ENCODE results near the gene PIAS1. TPM values are rescaled to one million over a fixed set of nuclear protein-coding genes. Genes with fewer than 3 reads are reported as not detected.
A peak's percentile ranks its signal among the peaks of the same experiment; 100 is the strongest.
"Not testable (repeated sequence)": the region's sequence is repeated elsewhere in the genome, so short reads cannot be mapped to it uniquely, and the experiment has no call there.

The PIAS1 gene
- total RNA-seq, 1 donor from 2014 or later, result 29.4 TPM

DNA sequence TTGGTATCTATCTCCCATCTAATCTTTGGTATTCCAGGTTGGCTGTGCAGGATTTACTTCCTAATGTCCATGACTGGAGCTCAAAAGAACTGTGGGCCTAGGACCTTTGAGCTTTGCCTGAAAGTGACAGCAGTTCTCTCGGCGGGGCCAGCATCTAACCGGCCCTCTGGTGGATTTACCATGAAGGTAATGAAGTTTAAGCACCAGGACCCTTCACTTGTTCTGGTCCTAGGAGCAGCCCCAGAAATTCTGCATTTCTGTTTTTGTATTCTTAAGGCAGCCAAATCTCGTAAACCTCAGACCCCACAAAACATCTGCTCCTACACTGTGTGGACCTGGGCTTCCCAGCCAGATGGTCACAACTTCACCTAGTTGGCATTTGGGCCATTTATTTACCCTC is 138.0 kb downstream of the PIAS1 start:
- intact Hi-C loops (cut with micrococcal nuclease), result no loop called here
- Mint-ChIP-seq H3K36me3 (ENCODE audit: low read depth) (peaks cover 60% of the 10 kb centered on the region), H3K27me3 (no peaks in the 10 kb centered on the region), H3K4me3 (no peak overlapping the region), H3K9me3 (no peaks in the 10 kb centered on the region), H3K4me1 (no peaks in the 10 kb centered on the region), H3K27ac (peak overlapping the region; percentile 11)
- DNase-seq, result no peak

DNA sequence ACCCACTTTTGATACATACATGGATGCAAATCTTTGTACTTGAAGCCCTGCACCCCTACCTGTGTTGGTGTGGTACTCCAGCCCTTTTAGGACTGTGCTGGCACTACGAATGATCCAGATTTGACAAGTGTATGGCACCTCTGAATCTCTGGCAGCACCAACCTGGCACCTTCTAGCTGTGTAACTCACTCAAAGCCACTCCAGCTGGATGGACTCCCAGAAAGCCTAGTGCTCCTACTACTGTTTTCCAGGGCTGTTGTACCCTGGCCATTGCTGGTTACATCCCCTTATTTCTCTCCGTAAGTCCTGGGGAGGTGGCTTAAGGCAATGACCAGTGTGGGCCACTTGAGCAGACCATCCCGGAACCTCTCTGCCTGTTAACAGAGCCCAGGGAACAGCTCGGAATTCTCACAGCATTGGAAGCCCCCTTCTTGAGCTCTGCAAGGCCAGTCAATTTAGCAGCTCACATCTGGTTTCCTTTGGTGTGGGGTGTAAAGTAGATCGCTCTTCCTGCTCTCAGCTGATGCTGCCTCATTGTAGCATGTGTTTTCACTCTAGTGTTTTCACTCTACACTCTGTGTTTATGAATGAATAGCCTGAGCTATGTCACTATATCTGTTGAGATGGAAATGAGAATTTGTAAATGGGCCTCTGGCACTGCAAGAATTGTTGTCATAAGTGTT is 138.8 kb downstream of the PIAS1 start:
- Mint-ChIP-seq H3K9me3 (no peaks in the 10 kb centered on the region), H3K36me3 (ENCODE audit: low read depth) (peaks cover 60% of the 10 kb centered on the region), H3K4me3 (no peak overlapping the region), H3K4me1 (no peaks in the 10 kb centered on the region), H3K27me3 (no peaks in the 10 kb centered on the region), H3K27ac (no peak overlapping the region)
- intact Hi-C loops (cut with micrococcal nuclease), result no loop called here
- DNase-seq, result no peak

DNA sequence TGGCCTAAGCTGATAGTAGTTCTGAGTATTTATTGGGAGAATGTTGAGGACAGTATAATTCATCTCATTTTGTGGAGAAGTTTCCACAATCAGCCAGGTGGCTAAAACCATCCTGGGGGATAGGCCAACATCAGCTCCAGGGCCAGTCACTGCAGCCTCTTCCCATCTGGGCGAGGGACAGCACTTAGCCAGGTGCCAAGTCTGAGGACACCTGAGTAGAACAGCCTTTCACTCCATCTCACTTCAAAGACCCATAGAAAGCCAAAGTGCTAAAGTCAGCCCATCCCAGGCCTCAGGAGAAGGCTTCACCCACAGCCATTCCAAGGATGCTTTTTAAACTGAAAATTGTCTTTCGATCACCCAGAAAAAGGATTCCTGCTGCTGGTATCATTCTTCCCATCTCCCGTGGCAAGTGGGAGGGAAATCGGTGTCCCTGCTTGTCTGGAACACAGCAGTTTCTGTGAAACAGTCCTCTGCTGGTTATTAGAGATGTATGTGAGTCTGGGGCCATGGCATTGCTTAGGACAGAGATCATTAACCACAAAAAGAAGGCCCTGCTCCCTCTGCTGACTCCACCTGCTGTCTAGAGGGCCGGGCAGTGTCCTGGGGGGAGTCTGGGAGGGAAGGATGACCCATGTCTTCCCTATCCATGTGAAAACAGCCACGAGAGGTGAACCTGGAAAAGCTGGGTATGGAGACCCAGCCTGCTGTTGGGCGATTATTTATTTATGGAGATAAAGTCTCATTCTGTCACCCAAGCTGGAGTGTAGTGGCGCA is 141.4 kb downstream of the PIAS1 start:
- H3K36me3 Mint-ChIP-seq (ENCODE audit: low read depth), result peaks cover 40% of the 10 kb centered on the region
- no peak overlapping the region for H3K4me3 Mint-ChIP-seq
- no peaks in the 10 kb centered on the region for H3K9me3 Mint-ChIP-seq
- H3K27ac Mint-ChIP-seq, result no peak overlapping the region
- no peak for DNase-seq
- H3K4me1 Mint-ChIP-seq, result no peaks in the 10 kb centered on the region
- intact Hi-C loops (cut with micrococcal nuclease), result no loop called here
- H3K27me3 Mint-ChIP-seq, result no peaks in the 10 kb centered on the region

DNA sequence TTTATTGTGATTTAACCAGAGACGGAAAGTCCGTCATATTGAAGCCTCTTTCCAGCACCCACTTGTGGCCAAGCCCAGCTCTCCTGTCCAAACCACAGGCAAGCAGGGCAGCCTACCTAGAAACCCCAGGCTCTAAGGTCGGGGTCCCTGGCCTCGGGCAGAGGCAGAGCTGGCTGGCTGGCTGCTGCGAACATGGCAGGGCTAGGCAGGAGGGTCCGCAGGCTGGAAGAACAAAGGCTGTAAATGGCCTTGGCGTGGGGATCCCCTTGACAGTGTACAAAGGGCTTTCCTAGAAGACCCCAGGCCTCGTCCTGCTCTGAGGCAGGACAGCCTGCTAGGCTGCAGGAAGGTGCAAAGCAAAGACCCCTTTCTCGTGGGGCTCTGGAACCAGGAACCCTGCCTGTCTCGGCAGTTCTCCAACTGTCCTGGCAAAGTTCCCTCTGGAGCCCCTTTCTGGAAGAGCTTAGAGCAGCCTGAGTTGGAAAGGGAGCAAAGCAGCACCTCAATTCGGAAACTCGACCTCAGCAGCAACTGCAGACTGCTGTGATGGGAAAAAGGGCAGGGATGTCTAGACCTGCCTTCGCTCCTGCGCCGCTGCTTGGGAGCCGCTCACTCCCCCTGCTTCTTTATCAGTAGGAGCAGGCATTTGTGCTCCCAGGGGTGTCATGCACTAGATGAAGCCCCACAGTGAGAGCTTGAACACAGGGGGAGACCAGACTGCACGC is 142.5 kb downstream of the PIAS1 start:
- H3K9me3 Mint-ChIP-seq, result no peaks in the 10 kb centered on the region
- no peaks in the 10 kb centered on the region for H3K4me1 Mint-ChIP-seq
- no peaks in the 10 kb centered on the region for H3K27me3 Mint-ChIP-seq
- no peak overlapping the region for H3K4me3 Mint-ChIP-seq
- intact Hi-C loops (cut with micrococcal nuclease), result no loop called here
- H3K27ac Mint-ChIP-seq, result peak overlapping the region; percentile 53
- DNase-seq, result no peak
- H3K36me3 Mint-ChIP-seq (ENCODE audit: low read depth), result peaks cover 35% of the 10 kb centered on the region

DNA sequence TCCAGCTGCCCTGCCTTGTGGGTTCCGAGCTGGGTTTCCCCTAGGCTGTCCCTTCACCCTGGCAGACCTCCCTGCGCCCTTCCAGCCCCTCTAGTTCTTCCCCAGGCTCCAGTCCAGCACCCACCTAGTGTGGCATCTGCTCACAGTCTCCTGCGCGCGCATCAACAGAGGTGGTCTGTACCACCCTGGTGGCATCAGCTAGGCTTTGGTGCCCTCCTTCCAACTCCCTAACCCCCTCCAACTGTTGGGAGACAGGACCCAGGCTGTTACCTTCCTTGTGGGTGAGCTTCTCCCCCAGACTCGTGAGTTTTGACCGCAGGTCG is 143.0 kb downstream of the PIAS1 start:
- Mint-ChIP-seq H3K4me3 (no peak overlapping the region), H3K4me1 (peaks cover 2% of the 10 kb centered on the region), H3K9me3 (no peaks in the 10 kb centered on the region), H3K36me3 (ENCODE audit: low read depth) (peaks cover 33% of the 10 kb centered on the region), H3K27ac (peak overlapping the region; percentile 53), H3K27me3 (no peaks in the 10 kb centered on the region)
- DNase-seq, result no peak
- intact Hi-C loops (cut with micrococcal nuclease), result no loop called here

DNA sequence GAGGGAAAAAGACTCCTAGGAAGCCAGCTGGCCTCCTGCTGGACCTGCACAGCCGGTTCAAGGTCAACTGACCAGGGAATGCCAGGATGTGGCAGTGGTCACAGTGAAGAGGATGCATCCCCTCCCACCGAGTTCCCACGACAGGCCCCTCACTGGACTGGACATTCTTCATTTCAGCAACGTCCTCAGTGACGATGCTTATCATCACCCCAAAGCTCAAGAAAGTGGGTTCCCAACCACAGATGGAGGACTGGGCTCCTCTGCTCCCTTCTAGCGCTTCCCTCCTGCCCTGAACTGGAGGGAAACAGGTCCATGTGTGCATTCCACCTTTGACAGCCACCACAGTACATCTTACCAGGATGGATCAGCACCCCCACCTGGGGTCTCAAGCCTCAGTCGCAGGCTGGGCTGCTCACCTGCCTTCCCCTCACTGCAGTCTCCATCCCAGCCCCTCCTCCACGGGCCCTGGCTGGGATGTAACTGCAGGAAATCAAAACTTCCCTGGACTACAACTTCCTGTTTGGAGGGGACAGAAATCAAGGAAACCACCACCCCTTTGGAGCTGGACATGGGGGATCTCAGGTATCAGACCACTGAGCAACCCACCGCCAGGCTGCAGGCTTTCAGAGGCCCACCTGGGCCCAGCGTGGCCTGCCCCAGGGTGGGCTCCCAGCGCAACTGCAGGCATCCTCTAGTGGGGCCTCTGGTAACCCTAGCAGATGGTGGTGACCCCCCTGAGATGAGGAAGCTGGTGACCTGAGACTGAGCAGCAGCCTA is 143.7 kb downstream of the PIAS1 start:
- intact Hi-C loops (cut with micrococcal nuclease), result no loop called here
- Mint-ChIP-seq H3K27me3 (no peaks in the 10 kb centered on the region), H3K4me3 (no peak overlapping the region), H3K36me3 (ENCODE audit: low read depth) (peaks cover 27% of the 10 kb centered on the region), H3K4me1 (peaks cover 2% of the 10 kb centered on the region), H3K27ac (no peak overlapping the region), H3K9me3 (no peaks in the 10 kb centered on the region)
- no peak for DNase-seq

DNA sequence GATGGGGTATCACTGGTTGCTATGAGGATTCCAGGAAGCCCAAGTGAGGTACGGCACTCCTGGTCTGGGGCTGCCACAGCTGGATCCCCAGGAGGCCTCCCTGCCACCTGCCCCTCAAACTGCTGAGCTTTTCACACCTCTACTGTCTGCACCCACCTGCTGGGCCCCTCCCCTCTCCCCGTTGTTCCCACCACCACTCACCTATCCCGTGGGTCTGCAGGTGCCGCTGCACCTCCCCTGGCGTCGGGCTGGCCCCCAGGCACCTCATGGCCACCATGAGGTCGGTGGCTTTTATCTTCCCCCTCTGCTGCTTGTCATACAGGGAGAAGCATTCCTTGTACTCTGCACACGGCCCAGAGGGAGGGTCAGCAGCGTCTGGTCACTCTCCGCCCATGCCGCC is 145.2 kb downstream of the PIAS1 start:
- Mint-ChIP-seq H3K4me3 (no peak overlapping the region), H3K9me3 (no peaks in the 10 kb centered on the region), H3K27ac (no peak overlapping the region), H3K27me3 (no peaks in the 10 kb centered on the region), H3K4me1 (peaks cover 8% of the 10 kb centered on the region), H3K36me3 (ENCODE audit: low read depth) (peaks cover 19% of the 10 kb centered on the region)
- DNase-seq, result no peak
- intact Hi-C loops (cut with micrococcal nuclease), result no loop called here

DNA sequence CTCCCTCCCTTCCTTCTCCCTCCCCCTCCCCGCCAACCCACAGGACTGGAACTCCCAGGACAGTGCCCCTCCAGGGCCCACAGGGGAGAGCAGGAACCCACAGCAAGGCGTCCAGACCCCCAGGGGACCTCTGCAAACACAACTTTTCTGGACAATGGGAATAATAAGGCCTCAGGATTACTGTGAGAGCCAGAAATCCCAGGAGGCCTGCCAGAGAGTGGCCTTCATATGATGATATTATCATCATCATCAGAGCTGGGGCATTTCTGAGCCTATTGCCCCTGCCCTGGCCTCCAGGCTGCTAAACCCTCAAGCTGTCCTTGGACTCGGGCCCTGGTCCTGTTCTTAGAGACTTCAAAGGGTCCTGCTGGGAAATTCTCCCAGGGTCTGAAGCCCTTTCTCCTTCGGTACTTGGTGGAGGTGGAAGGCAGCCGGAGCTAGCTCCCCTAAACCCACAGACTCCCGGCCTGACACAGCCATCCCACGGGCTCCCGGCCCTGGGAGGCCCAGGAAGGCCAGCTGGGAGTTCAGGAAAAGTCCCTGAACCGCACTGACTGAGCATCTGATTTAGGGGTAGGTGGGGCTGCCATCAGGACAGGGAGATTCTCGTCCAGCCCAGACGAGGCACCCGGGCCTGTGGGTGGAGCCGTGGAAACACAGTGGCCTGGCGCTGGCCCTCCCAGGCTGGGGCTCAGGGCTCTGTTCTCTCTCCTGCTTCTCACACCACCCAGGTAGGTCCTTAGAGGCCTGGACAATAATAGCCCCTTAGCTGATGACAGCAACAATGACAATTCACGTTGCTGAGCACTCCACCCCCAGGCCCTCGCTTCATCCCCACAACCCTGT is 146.1 kb downstream of the PIAS1 start:
- Mint-ChIP-seq H3K9me3 (no peaks in the 10 kb centered on the region), H3K4me1 (peaks cover 13% of the 10 kb centered on the region), H3K4me3 (no peak overlapping the region), H3K27me3 (no peaks in the 10 kb centered on the region), H3K27ac (peak overlapping the region; percentile 60), H3K36me3 (ENCODE audit: low read depth) (peaks cover 16% of the 10 kb centered on the region)
- no peak for DNase-seq
- intact Hi-C loops (cut with micrococcal nuclease), result no loop called here

DNA sequence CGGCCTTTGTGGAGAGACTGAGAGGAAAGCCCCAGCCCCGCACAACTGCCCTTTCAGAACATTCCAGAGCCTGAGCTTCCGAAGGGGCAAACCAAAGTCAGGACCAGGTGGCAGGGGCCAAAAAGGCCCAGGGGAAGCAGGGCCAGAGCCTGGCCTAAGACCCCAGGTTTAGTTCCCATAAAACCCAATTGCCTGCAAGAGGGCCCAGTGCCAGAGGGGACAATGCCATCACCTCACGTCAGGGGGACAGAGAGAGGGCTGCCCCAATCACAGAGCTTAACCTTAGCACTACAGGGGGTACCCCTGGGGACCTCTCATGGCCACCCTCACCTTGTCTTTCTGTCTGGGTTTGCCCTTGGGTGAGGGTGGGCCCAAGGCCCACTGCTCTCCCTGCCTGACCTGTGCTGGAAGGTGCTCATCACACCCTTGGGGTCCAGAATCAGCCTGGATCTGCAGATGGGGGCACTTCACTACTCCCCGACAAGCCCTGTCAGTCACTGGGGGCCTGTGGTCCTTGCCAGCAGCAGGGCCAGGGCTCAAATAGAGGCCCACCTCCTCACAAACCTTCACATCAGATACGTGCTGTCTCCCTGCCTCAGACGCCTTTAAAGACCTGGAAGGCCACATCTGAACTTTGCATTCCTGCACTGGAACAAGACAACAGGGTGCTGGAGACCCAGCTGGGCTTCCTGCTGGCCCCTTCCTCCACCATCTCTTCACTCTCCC is 147.2 kb downstream of the PIAS1 start:
- intact Hi-C loops (cut with micrococcal nuclease), result no loop called here
- H3K27ac Mint-ChIP-seq, result peak overlapping the region; percentile 75
- no peaks in the 10 kb centered on the region for H3K9me3 Mint-ChIP-seq

DNA sequence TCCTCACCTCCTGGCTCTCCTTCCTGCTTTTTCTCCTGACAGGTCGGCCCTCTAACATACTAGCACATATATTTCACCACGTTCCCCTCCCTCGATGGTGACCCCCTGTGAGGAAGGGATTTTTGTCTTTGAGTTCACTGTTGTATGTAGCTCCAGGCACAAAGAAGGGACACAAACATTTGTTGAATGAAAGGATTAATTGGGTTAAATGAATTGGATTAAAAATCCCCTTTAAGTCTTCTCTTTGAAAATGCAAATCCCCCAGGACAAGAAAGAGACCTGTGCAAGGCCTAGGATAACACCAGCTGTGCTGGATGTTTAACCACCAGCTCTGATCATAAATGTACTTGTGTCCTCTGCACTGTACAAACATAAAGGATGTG is 147.8 kb downstream of the PIAS1 start:
- no peak overlapping the region for H3K4me3 Mint-ChIP-seq
- no peak for DNase-seq

More for the DNA sequence above, 147.2 kb downstream of the PIAS1 start:
- DNase-seq, result no peak
- H3K27me3 Mint-ChIP-seq, result no peaks in the 10 kb centered on the region
- peaks cover 16% of the 10 kb centered on the region for H3K36me3 Mint-ChIP-seq (ENCODE audit: low read depth)
- peaks cover 17% of the 10 kb centered on the region for H3K4me1 Mint-ChIP-seq
- H3K4me3 Mint-ChIP-seq, result no peak overlapping the region

DNA sequence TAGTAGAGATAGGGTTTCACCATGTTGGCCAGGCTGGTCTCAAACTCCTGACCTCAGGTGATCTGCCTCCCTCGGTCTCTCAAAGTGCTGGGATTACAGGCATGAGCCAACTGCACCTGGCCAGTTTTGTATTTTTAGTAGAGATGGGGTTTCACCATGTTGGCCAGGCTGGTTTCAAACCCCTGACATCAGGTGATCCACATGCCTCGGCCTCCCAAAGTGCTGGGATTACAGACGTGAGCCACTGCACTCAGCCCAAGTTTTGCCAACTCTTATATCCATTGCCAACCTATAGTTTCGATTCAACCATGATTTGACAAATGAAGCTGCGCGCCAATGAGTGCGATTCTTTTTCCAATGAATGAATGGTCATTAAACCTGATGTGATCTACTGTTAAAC is 148.9 kb downstream of the PIAS1 start:
- intact Hi-C loops (cut with micrococcal nuclease); H3K27ac Mint-ChIP-seq; H3K27me3 Mint-ChIP-seq; DNase-seq; H3K9me3 Mint-ChIP-seq; H3K4me3 Mint-ChIP-seq: not testable (repeated sequence)
- Mint-ChIP-seq H3K4me1 (peaks cover 25% of the 10 kb centered on the region), H3K36me3 (ENCODE audit: low read depth) (peaks cover 16% of the 10 kb centered on the region)

More for the DNA sequence above, 147.8 kb downstream of the PIAS1 start:
- H3K4me1 Mint-ChIP-seq, result peaks cover 19% of the 10 kb centered on the region
- H3K27me3 Mint-ChIP-seq, result no peaks in the 10 kb centered on the region
- peaks cover 18% of the 10 kb centered on the region for H3K36me3 Mint-ChIP-seq (ENCODE audit: low read depth)
- peak overlapping the region; percentile 75 for H3K27ac Mint-ChIP-seq
- H3K9me3 Mint-ChIP-seq, result no peaks in the 10 kb centered on the region
- intact Hi-C loops (cut with micrococcal nuclease), result no loop called here

DNA sequence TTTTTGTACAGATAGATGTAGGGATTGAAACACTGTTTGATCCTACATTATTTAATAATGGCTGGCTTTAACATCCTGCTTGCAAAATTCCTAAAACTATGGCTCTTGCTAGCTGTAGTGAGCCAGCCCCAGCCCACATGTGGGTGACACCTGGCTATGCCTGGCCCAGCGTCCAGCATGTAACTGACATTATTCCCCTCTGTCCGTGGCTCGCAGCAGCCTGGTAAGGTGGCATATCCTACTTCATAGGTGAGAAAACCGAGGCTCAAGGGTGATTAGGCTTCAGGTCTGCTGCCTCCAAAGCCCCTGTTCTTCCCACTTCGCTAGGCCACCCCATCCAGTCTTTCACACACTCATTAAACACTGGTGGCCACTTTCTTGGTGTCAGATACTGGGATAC is 149.4 kb downstream of the PIAS1 start:
- peaks cover 16% of the 10 kb centered on the region for H3K36me3 Mint-ChIP-seq (ENCODE audit: low read depth)
- no peak overlapping the region for H3K27ac Mint-ChIP-seq
- H3K27me3 Mint-ChIP-seq, result no peaks in the 10 kb centered on the region
- no peaks in the 10 kb centered on the region for H3K9me3 Mint-ChIP-seq
- no peak overlapping the region for H3K4me3 Mint-ChIP-seq
- H3K4me1 Mint-ChIP-seq, result peaks cover 27% of the 10 kb centered on the region
- DNase-seq, result no peak
- intact Hi-C loops (cut with micrococcal nuclease), result no loop called here
